HG02678 (cell line): ENCODE data around the gene GPBP1.
"Not testable (repeated sequence)": the region's sequence is repeated elsewhere in the genome, so short reads cannot be mapped to it uniquely, and the experiment has no call there.

Experiments used
- ATAC-seq: cut with Tn5 transposase; IDR thresholded peaks from one replicate; pipeline ENCODE4 v1.9.1; 2021; ENCODE audit warnings: mild to moderate bottlenecking, moderate library complexity; ENCODE audit not compliant: unreplicated experiment

The GPBP1 gene

GRCh38 chr5:57176350-57176857, 2.5 kb downstream of the GPBP1 start:
- ATAC-seq: no peak

GRCh38 chr5:57177479-57178156, 3.8 kb downstream of the GPBP1 start:
- no peak for ATAC-seq

DNA sequence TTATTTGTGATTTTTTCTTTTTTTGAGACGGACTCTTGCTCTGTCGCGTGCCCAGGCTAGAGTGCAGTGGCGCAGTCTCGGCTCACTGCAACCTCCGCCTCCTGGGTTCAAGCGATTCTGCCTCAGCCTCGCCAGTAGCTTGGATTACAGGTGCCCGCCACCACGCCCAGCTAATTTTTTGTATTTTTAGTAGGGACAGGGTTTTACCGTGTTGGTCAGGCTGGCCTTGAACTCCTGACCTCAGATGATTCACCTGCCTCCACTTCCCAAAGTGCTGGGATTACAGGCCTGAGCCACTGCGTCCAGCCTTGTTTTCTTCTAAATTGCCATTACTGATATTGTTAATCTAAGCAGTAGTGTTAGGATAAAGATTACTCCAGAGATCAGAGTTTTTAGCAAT, 4.4 kb downstream of the GPBP1 start:
- ATAC-seq: not testable (repeated sequence)

DNA sequence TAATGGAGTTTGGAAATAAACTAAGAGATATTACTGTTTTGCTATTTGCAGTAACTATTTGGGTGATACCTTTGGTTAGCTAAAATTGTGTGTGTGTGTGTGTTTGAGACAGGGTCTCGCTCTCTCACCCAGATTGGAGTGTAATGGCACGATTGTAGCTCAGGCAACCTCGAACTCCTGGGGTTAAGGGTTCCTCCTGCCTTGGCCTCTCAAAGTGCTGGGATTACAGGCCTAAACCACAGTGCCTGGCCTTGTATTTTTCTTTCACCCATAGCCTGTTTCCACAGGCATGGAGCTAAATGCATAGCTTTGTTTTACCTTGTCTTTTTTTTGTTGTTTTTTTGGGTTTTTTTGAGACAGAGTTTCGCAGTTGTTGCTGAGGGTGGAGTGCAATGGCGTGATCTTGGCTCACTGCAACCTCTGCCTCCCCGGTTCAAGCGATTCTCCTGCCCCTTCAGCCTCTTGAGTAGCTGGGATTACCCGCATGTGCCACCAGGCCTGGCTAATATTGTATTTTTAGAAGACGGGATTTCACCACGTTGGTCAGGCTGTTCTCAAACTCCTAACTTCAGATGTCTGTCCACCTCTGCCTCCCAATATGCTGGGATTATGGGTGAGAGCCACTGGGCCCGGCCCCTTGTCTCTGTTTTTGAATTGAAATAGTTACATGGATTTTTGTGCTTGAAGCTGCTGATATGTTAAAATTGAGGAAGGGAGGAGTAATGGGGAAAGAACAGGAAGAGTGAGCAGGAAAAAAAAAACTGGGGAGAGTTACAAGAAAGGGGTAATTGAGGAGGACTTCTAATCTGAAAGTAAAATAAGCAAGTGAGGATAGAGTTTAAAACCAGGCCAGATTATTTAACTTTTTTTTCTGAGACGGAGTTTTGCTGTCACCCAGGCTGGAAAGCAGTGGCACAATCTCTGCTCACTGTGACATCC, 5.7 kb downstream of the GPBP1 start:
- ATAC-seq: no peak

GRCh38 chr5:57181154-57181553, 7.3 kb downstream of the GPBP1 start:
- no peak for ATAC-seq

DNA sequence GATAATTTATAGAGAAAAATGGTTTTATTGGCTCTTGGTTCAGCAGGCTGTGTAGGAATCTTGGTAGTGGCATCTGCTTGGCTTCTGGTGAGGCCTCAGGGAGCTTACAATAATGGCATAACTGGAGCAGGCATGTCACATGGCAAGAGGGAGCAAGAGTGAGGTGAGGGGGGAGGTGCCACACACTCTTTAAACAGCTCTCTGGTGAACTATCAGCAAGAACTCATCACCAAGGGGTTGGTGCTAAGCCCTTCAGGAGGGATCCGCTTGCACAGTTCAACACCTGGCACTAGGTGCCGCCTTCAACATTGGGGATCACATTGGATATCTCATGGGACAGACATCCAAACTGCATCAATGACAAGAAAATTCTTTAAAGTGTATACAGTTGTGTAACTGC, 10.5 kb downstream of the GPBP1 start:
- no peak for ATAC-seq

DNA sequence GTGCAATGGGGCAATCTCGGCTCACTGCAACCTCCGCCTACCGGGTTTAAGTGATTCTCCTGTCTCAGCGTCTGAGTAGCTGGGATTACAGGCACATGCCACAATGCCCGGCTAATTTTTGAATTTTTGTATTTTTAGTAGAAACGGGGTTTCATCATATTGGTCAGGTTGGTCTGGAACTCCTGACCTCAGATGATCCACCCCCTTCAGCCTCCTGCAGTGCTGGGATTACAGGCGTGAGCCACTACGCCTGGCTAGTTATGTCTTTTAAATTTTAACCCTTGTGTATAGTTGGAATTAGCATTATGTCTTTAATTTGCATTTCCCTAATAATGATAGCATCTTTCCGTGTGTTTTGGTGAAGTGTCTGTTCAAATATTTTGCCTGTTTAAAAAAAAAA, 11.5 kb downstream of the GPBP1 start:
- no peak for ATAC-seq

- no peak for ATAC-seq
Observed at GRCh38 chr5:57186194-57186593, 12.3 kb downstream of the GPBP1 start.

- ATAC-seq: not testable (repeated sequence)
Observed at GRCh38 chr5:57187977-57188376, 14.1 kb downstream of the GPBP1 start.

DNA sequence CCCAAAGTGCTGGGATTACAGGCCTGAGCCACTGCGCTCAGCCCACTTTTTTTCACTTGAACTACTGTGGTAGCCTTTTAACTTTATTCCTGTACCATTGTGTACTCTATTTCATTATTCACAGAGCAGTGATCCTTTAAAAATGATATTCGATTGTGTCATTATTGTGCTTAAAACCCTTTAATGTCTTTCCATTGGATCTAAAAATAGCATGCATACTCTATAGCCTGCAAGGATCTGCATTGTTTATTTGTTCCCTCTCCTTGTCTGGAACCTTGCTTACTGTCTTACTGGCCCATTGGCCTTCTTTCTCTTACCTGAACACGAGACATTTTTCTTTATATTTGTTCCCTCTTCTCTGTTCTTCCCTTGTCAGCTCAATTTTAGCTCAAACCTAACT, 15.7 kb downstream of the GPBP1 start:
- no peak for ATAC-seq

DNA sequence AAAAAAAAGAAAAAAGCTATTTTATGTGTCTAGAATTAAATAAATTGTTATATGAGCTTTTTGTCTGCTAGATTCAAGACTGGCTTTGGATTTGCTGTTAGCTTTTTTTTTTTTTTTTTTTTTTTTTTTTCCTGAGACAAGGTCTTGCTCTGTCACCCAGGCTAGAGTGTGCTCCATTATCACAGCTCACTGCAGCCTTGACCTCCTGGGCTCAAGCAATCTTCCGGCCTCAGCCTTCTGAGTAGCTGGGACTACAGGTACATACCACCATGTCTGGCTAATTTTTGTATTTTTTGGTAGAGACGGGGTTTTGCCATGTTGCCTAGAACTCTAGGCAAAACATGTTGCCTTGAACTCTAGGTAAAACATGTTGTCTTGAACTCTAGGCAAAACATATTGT, 16.7 kb downstream of the GPBP1 start:
- ATAC-seq: no peak

DNA sequence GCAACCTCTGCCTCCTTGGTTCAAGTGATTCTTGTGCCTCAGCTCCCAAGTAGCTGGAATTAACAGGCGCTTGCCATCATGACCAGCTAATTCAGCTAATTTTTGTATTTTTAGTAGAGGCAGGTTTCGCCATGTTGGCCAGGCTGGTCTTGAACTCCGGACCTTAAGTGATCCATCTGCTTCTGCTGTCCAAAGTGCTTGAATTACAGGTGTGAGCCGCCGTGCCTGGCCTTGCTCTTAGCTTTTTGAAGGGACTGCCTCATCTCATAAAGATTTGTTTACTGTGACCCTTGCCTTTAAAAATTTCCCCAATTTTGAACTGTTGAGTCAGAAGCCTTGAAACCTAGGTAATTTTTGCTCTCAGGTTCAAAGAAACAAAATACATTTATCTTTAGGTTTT, 17.3 kb downstream of the GPBP1 start:
- ATAC-seq: no peak

- ATAC-seq: no peak
Observed at GRCh38 chr5:57191986-57192385, 18.1 kb downstream of the GPBP1 start.

- not testable (repeated sequence) for ATAC-seq
Observed at GRCh38 chr5:57192832-57193231, 19.0 kb downstream of the GPBP1 start.

GRCh38 chr5:57193757-57194413, 20.0 kb downstream of the GPBP1 start:
- no peak for ATAC-seq

- no peak for ATAC-seq
Observed at GRCh38 chr5:57194653-57195052, 20.8 kb downstream of the GPBP1 start.

- no peak for ATAC-seq
Observed at GRCh38 chr5:57195060-57195459, 21.2 kb downstream of the GPBP1 start.

DNA sequence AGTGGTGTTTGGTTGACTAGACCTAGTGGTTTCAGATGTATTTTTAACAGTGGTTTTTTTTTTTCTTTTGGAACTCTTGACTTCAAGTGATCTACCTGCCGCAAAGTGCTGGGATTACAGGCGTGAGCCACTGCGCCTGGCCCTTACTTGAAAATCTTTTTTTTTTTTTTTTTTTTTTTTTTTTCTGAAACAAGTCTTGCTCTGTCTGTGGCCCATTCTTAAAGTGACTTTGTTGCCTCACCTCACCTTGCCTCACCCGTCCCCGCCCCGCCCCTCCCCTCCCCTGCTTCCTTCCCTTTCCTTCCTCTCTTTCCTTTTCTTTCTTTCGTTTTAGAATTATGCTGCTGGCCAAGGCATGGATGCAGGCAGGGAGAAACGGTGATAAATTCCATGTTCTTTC, 26.0 kb downstream of the GPBP1 start:
- ATAC-seq: no peak

DNA sequence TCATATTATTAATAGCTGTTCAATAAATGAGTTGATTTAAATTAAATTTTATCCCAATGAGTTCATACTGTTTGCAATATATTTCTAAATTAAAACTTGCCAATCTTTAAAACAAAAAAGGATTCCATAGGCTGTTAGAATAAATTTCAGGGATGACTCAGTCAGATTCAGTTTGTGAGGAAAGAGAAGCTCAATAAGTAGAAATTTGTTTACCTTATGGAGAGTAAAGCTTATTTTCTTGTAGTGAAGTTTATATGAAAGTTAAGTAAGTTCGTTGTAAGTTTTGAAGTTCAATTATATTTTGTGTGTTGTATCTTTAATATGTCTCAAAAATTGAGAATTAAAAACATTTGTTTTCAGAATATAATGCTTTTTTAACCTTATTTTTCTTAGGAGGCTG, 29.0 kb downstream of the GPBP1 start:
- no peak for ATAC-seq

- ATAC-seq: no peak
Observed at GRCh38 chr5:57207007-57207653, 33.3 kb downstream of the GPBP1 start.

DNA sequence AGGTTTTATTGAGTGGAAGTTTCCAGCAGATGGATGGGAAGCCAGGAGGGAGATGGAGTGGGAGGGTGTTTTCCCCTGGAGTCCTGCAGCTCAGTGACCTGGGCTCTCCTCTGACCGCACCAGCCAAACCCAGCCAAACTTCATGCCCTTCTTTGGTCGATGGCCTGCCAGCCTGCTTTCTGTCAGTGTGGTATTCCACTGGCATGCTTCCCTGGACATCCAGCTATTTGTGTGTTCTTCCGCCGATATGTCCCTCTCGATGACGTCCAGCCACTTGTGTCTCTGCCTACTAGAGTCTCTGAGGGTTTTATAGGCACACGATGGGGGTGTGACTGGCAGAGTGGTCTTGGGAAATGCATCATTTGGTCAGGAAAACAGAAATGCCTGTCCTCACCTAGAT, 33.8 kb downstream of the GPBP1 start:
- no peak for ATAC-seq
